Transverse colon (tissue), 4 donors: ENCODE data around the gene AGPAT2.

Experiments used
- POLR2AphosphoS5 ChIP-seq, 3 donors: sonication (generic); formaldehyde crosslinking; IDR thresholded peaks; one replicate each; pipeline ENCODE4 v1.6.1; 2016; ENCODE audit warnings: antibody characterized with exemption in 3 of 3
- TF ChIP-seq, protein P1 (sequence below), 5 experiments: fragments of 200-600 bp in 3 of 5; fragments of 450-650 bp in 2 of 5; sonication (generic) in 3 of 5; IDR thresholded peaks; 1 replicate in 2 of 5; 2 replicates in 3 of 5; pipeline ENCODE4 v1.5.1; 2016 to 2017; ENCODE audit warnings: antibody characterized with exemption in 5 of 5, inconsistent platforms in 3 of 5, mild to moderate bottlenecking in 2 of 5, moderate library complexity in 1 of 5

GRCh38 chr9:136681029-136681428 lies 6.2 kb downstream of the AGPAT2 start:
- TF ChIP-seq POLR2AphosphoS5 (IDR thresholded peaks at IDR 0.05), result no peak
- TF ChIP-seq, protein P1, sequence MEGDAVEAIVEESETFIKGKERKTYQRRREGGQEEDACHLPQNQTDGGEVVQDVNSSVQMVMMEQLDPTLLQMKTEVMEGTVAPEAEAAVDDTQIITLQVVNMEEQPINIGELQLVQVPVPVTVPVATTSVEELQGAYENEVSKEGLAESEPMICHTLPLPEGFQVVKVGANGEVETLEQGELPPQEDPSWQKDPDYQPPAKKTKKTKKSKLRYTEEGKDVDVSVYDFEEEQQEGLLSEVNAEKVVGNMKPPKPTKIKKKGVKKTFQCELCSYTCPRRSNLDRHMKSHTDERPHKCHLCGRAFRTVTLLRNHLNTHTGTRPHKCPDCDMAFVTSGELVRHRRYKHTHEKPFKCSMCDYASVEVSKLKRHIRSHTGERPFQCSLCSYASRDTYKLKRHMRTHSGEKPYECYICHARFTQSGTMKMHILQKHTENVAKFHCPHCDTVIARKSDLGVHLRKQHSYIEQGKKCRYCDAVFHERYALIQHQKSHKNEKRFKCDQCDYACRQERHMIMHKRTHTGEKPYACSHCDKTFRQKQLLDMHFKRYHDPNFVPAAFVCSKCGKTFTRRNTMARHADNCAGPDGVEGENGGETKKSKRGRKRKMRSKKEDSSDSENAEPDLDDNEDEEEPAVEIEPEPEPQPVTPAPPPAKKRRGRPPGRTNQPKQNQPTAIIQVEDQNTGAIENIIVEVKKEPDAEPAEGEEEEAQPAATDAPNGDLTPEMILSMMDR (IDR thresholded peaks at IDR 0.05), result no peak
